Measurements from ENCODE around the gene NPTXR.

The NPTXR gene

DNA sequence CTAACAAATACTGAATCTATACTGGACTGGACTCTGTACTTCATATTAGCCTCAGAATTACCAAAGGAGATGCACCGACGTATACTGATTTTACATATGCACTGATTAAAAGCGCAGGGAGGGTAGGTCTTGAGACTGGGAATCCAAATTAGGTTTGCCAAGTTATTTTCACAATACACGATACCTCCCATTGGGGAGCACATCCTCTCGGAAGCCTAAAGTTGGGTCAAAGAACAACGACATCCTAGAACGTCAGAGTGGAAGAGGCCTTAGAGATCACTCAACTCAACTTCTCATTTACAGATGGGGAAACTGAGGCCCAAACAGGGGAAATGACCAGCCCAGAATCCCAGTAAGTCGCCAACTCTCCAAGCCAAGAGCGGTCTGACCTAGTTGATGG, 50.5 kb downstream of the NPTXR start:
- DNase-seq: no peak

DNA sequence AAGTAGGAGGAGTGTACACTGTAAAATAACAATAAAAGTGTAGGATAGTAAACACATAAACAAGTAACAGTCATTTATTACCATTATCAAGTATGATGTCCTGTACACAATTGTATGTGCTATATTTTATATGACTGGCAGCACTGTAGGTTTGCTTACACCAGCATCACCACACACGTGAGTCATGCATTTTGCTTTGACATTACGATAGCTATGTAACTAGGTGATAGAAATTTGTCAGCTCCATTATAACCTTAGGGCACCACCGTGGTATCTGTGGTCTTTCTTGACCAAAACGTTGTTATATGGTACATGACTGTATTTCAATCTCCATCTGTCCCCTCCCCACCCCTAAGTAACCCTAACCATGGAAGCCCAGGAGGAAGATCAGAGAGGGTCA, 51.0 kb downstream of the NPTXR start:
- no peak for DNase-seq

DNA sequence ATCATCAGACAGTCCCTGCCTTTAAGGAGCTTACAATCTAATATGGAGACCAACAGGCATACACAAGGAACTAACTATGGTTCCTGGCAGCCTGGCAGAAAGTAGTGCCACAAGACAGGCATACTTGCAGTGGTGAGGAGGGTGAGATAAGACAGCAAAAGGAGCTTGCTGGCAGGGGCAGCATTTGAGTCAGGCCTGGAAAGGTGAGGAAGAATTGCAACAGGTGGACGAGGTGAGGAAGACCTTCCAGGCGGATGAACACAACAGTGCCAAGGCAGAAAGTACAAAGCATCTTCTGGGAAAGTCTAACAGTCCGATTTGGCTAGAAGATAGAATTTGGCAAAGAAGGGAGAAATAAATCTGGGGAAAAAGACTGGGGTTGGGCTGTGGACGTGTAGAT, 54.2 kb downstream of the NPTXR start:
- DNase-seq: no peak

DNA sequence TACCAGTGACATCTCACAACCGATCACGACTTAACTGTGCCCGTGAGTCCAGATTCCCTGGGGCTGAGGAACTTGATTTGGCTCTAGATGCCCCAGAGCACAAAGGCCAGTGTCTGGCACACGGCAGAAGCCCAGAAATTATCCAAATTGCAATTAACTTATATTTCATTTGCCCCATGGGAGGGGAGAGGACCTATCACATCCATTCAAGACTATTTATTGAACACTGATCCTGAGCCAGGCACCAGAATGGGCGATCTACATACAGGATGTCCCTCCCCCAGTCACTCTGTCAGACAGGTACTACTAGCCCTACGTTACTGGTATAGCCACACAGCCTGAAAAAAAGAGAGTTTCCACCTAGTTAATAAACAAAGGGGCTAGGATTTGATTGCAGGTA, 55.0 kb downstream of the NPTXR start:
- no peak for DNase-seq

DNA sequence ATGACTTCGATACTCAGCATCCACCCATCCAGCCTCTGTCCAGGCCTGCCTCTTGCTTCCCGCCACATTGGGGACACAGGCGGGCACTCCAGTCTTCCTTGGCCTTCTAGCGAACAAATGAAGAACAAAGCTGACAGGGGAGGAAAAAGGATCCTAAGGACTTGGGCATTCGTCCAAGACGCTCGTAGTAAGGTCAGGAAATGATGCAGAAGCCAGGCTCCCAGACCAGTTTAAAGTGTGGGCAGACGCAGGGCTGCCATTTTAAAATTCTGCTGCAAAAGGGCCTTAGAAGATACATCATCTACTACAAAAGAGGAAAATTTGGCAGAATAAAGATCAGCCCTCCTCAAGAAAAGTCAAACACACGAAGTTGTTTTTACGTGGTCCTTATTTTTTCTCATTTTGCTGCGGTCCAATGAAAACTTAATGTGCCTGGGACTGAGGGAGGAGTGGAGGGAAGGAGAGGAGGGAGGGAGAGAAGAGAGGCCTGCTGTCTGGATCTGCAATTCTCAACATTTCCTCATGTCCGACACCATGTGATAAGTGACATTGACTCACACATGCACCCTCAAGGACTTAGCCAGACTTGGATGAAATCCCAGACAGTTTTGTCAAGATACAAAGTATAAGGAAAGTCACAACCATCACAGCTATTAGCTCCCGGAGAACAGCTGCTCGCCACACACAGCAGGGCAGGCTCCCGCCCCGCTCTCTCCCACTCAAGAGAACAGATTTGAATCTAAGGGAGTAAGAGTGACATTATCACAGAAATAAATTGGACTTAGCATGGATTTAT, 55.6 kb downstream of the NPTXR start:
- DNase-seq: no peak

DNA sequence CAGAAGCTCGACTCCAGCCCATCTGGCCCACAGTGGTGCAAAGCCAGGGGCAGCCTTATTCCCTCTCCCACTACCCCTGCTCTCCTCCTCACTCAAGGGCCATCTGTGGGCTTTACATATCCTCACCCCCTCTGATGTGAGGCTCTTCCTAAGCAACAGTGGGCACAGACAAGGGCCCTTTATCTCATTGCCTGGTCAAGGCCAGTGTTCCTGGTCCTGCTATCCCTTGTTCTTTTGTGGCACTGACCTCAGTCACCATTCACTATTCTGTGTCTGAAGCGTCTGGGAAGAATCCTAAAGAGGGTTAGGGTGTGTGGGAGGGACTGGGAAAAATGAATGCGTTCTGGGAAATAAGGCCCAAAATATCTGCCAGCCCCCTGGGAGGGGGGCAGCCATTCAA, 57.2 kb downstream of the NPTXR start:
- no peak for DNase-seq

DNA sequence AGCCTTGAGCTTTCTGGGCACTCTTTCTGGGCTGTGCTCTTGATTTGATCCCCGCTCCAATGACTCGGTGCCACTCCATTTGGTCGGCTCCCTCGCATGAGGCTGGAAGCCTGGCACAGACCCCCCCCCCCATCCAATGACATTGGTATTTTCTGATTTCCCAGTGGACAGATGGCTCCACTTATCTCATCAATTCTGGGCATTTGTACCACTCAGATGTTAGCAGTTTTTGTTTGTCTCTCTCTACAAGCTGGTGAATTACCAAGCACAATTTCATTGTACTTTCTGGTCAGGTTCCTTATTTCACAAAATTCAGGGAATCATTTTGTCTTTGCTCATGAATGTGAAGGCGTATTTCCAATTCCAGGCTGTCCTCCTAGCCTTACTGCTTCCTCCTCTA, 59.0 kb downstream of the NPTXR start:
- DNase-seq: no peak

DNA sequence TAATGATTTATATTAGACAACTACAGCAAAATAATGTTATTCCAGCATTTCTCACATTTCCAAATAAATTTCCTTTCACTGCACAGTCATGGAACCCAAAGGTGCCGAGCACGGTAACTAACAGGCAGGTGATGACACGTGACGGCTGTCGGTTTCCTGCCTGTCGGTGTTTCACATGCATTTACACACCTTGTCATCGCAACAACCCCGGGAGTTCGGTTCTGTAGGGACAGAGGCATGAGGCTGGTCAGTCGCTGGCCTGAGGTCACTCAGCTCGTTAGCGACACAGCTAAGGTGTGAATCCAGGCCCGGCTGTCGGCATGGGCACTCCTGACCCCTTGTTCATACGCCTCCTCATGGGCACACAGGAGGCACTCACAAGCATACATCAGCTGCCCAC, 59.8 kb downstream of the NPTXR start:
- no peak for DNase-seq

DNA sequence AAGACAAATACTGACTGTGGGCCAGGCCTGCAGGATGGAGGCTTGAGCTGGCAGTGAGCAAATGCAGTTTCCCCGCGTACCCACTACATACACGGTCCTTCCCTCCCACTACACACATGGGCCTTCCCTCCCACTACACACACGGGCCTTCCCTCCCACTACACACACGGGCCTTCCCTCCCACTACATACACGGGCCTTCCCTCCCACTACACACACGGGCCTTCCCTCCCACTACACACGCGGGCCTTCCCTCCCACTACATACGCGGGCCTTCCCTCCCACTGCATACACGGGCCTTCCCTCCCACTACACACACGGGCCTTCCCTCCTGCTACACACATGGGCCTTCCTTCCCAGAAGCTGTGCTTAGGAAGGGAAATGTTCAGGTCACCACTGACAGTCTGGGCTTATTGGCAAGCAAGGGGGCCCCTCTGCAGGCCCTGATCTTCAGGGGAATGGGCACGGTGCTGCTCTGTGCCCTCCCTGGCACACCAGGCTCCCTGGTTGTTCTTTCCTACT, 60.7 kb downstream of the NPTXR start:
- DNase-seq: no peak

DNA sequence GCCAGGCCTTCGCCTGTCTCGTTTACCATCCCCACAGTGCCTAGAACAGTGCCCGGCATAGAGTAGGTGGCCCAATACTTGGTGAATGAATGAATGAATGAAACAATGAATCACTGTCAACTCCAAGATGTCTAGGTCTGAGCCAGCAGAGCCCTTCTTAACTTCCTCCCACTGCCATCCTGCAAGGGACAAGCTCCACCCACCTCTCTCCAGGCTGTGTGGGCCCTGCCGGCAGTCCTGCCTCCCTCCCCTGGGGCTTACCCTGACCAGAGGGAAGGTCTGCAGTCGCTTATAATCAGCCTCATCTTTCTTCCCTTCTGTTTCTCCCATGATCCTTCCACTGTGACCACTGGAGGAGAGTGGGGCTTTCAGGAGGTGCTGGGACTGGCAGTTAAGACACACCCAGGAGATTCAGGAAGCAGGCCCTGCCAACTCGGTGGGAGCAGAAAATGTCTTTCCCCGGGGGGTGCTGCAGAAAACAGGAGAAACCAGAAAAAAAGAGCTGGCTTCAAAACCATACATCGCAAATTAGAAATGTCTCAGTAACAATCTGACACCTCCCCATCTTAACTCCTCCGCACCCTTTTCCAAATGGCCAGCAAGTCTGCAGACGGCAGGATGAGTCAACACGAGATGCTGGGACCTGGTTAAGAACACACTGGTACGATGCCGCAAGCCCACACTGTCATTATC, 61.3 kb downstream of the NPTXR start:
- DNase-seq: no peak

DNA sequence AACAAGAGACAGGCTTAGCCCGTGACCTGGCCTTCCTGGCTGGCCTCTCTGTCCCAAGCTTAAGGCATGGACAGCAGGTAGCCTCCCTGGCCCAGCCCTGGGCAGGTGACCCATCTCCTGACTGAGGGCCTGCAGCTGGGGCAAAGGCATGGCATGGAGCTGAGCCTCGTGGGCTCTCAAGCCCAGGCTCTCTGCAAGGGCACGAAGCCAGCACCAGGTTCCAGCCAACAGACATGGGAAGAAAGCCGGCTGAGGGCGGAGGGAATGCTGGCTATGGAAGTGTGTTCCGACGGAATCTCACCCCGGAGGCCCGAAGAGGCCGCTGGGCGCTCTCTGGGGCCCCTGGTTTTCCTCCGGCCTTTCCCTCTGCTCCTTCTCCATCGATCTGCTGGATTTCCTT, 62.8 kb downstream of the NPTXR start:
- no peak for DNase-seq

DNA sequence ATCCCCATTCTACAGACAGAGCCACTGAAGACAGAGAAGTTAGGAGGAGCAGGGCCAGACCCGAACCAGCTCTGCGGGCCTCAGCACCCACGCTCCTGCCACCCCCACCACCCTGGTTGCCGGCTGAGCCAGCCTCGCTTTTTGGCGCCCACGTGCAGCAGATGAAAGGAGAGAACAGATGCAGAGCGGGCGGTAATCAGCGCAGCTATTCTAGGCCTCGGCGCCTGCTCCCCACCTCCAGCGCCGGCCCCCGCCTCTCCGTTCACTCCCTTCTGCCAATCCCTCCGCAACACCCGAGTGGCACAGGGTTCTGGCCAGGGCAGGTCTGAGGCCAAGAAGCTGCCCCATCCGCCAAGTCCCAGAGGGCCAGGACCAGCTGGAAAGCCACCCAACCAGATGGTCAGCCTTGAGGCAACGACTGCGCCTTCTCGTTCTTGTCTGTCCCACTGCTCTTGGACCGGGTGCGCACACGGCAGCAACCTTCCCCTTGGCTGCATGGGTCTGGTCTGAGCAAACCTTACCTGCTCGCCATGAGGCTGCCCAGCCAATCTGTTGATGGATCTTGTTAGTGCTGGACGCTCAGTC, 66.6 kb downstream of the NPTXR start:
- DNase-seq: no peak

DNA sequence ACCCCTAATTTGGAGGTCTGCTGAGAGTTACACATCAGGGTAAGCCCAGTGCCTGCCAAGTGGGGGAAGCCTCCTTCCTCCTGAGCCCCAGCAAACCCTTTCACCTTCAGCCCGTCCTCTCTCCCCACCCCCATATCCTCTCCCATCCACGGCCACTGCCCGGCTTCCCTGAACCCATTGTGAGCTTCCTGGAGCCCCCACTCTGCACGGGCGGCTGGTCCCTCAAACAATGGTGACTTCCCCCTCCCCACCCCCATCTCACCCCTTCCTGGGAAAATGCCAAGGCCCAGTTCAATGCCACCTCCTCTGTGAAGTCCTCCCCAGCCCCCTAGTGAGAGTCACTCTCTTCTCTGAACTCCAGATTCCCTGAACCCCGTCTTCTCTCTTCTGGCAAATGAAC, 67.7 kb downstream of the NPTXR start:
- no peak for DNase-seq

DNA sequence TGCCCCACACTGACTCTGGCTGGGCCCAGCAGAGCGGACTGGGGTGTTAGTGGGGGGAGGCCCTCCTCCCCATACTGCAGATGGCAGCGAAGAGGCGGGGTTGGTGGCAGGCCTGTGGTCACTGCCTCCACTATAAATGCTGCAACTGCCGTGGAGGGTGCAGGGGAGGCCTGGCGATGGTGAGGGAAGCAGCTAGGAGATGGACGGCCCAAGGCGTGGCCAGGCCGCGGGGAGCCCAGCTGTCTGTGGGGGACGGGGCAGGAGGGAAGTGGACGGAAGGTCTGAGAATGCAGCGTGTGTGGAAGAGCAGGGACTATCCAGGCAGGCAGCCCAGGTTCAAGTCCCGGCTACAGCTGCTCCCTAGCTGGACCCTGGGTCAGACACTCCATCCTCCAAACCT, 68.2 kb downstream of the NPTXR start:
- DNase-seq: no peak

DNA sequence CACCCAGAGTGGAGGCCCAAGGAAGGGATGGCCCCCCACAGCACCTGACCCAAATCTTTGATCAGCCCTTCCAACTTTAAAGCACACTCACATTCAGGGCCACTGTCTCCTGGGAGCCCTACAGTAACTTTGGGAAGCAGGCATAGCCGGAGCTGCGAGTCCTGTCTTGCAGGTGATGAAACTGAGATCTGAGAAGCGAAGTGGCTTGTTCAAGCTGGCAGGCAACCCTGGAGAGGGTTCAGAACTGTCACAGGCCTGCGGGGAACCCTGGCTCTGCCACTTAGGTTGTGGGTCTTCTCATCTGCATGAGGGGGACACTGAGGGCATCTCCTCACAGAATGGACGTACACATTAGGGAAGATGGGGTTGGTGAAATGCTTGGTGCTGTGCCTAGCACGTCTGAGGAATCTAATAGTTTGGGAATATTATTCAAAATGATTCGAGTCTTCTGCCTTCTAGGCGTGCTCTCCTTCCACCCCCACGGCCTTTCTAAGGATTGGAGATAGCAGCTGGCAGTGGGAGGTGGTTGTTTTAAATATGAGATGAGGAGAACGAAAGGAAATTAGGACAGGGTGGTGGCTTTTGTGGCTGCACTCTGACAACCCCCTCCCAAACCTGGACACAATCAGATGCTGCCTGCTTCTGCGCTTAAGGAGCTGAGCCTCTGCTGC, 69.2 kb downstream of the NPTXR start:
- DNase-seq: no peak

DNA sequence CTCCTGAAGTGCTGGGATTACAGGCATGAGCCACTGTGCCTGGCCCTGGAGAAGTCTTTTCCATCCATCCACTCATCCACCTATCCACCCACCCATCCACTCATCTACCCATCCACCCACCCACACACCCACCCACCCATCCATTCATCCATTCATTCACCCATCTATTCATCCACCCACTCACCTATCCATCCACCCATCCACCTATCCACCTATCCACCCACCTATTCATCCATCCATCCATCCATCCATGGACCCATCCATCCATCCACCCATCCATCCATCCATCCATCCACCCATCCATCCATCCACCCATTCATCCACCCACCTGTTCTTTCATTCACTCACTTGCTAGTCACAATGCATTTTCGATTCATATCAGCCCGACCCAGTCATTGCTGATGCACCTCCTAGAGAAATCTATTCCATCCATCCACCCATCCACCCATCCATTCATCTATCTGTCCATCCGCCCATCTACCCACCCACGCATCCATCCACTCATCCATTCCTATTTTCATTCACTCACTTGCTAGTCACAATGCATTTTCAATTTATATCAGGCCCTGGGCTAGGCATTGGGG, 70.4 kb downstream of the NPTXR start:
- DNase-seq: no peak

DNA sequence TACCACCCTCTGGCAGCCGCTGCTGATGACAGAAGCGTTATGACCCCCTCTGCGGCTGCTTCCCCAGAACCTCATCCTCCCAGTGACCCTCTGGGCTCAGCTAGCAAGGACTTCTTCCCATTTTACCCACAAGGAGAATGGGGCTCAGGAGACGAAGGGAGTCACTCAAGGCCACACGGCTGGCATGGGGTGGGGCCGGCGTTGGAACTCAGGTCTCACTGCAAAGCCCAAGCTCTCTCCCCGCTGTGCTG, 71.3 kb downstream of the NPTXR start:
- DNase-seq: no peak

DNA sequence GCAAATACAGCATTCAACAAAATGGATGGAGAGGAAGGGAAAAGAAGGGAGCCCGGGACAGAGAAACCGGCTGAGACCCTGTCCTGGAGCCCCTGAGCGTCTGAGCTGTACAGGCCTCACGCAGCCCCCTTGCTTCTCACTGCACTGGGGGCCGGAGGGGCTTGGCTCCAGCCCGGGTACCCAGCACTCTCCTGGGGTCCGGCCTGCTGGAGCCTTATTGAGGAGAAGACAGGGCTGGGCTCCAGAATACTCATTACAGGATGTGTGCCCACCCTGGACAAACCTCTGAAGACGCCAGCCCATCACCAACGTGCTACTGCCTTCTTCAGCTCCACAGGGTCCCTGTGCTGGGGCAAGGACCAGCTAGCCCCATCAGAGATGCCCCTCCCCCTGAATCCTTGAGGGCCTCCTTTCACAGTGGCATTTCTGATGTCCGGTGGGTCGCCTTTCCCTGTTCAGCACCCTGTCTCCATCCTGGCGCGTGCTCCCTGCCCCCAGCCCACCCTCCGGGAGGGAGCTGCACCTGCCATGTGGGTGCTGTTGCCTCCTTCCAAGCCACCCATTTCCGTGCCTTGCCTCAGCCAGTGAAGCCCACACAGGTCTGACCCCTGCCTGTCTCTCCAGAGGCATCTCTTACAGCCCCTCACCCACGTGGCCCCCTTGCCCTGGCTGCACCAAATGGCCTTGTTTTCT, 73.4 kb downstream of the NPTXR start:
- no peak for DNase-seq
